ENCODE results near the gene HOXD11. TPM values are rescaled to one million over a fixed set of nuclear protein-coding genes. Genes with fewer than 3 reads are reported as not detected.

Gene HOXD11
- total and polyA plus RNA-seq, 2 donors (not counting 3 experiments of a cell fraction or from before 2014, with no cell fraction given) = not detected

- Histone ChIP-seq H3K9ac (replicated peaks; ENCODE audit: extremely low read depth, insufficient read depth, low read length) (no peak overlapping the region), H3K27me3 (ENCODE audit: control insufficient read depth in 2 of 2, insufficient read depth in 2 of 2, low read length in 2 of 2) (peaks cover 87 to 98% of the 10 kb centered on the region in 2 experiments), H4K20me1 (replicated peaks; ENCODE audit: control insufficient read depth, extremely low read depth, insufficient read depth, low read length) (peaks cover 3% of the 10 kb centered on the region), H3K4me2 (ENCODE audit: insufficient read depth, low read length) (no peak overlapping the region), H3K36me3 (ENCODE audit: control insufficient read depth in 2 of 2, extremely low read depth in 1 of 2, insufficient read depth in 2 of 2, low read length in 2 of 2) (no peaks in the 10 kb centered on the region), H3K79me2 (ENCODE audit: control insufficient read depth, insufficient read depth, low read length) (no peaks in the 10 kb centered on the region), H2AFZ (ENCODE audit: low read depth, low read length) (no peak overlapping the region), H3K9me1 (replicated peaks; ENCODE audit: control insufficient read depth, extremely low read depth, insufficient read depth, low read length) (no peaks in the 10 kb centered on the region), H3K4me1 (ENCODE audit: control insufficient read depth, extremely low read depth, insufficient read depth, low read length) (no peaks in the 10 kb centered on the region), H3K4me3 (replicated peaks in 1 of 3; ENCODE audit: insufficient read depth in 1 of 3, low read depth in 1 of 3, low read length in 3 of 3) (no peak overlapping the region), H3K9me3 (replicated peaks; ENCODE audit: control insufficient read depth, insufficient read depth, low read length) (no peaks in the 10 kb centered on the region), H3K27ac (ENCODE audit: insufficient read depth, low read depth, low read length) (no peak overlapping the region)
- dilution Hi-C loops (cut with MboI; ENCODE audit: extremely low pct_ligation_motif_present, low sequenced_read_pairs) (no loop called here), intact Hi-C loops (cut with micrococcal nuclease) (no loop called here)
- ChIA-PET CTCF (interaction anchor here (1.3 kb wide), 1 partner anchor 840 kb away, joined by 3 read pairs; no protein-coding TSS in a partner anchor), POLR2A (no interaction called here)
- DNase-seq (ENCODE audit: low read depth, low spot score) (no peak), FAIRE-seq (no peak)
- BruUV-seq (replicated peaks) = no TSS peak
- TF ChIP-seq CTCF (IDR thresholded peaks at IDR 0.05; ENCODE audit: extremely low read depth in 1 of 2, insufficient read depth in 1 of 2, low read depth in 1 of 2, low read length in 2 of 2) (no peak), JUN (IDR thresholded peaks at IDR 0.05; ENCODE audit: borderline replicate concordance, insufficient read depth, insufficient read length, low read depth) (no peak), POLR2AphosphoS5 (IDR thresholded peaks at IDR 0.05; ENCODE audit: insufficient read depth, low read depth, low read length) (no peak), FOS (IDR thresholded peaks at IDR 0.05; ENCODE audit: borderline replicate concordance, insufficient read depth, low read length) (no peak), MAX (IDR thresholded peaks at IDR 0.05; ENCODE audit: insufficient read depth, insufficient read length) (no peak), MYC (IDR thresholded peaks at IDR 0.05; ENCODE audit: low read depth, low read length) (no peak), GATA2 (IDR thresholded peaks at IDR 0.05; ENCODE audit: insufficient read depth, insufficient read length, low read depth, low read length) (no peak), POLR2A (IDR thresholded peaks at IDR 0.05; ENCODE audit: low read depth, low read length) (no peak), EZH2 (IDR thresholded peaks at IDR 0.05; ENCODE audit: borderline replicate concordance, low read depth, low read length, severe bottlenecking) (no peak)
These were observed 16.2 kb upstream of the HOXD11 start for GRCh38 chr2:176090862-176091261.

Data from endothelial cell of umbilical vein (primary cell).